ENCODE results near the gene ARHGDIG.
A peak's percentile ranks its signal among the peaks of the same experiment; 100 is the strongest.

ARHGDIG gene

GRCh38 chr16:290681-291405 is 10.5 kb downstream of the ARHGDIG start:
- H3K4me3 Mint-ChIP-seq: no peak overlapping the region
- H3K27ac Mint-ChIP-seq: no peak overlapping the region
- H3K36me3 Mint-ChIP-seq (ENCODE audit: low read depth): peaks cover 86% of the 10 kb centered on the region
- no peaks in the 10 kb centered on the region for H3K27me3 Mint-ChIP-seq
- intact Hi-C loops (cut with micrococcal nuclease): no loop called here
- H3K4me1 Mint-ChIP-seq (ENCODE audit: low read depth): no peaks in the 10 kb centered on the region
- peaks cover 19% of the 10 kb centered on the region for H3K9me3 Mint-ChIP-seq

GRCh38 chr16:291539-291938 is 11.1 kb downstream of the ARHGDIG start:
- intact Hi-C loops (cut with micrococcal nuclease): no loop called here
- Mint-ChIP-seq H3K36me3 (ENCODE audit: low read depth) (peaks cover 88% of the 10 kb centered on the region), H3K4me1 (ENCODE audit: low read depth) (no peaks in the 10 kb centered on the region), H3K27ac (no peak overlapping the region), H3K9me3 (peaks cover 15% of the 10 kb centered on the region), H3K4me3 (no peak overlapping the region), H3K27me3 (no peaks in the 10 kb centered on the region)

- H3K4me3 Mint-ChIP-seq: no peak overlapping the region
- no peaks in the 10 kb centered on the region for H3K27me3 Mint-ChIP-seq
- peaks cover 2% of the 10 kb centered on the region for H3K9me3 Mint-ChIP-seq
- H3K27ac Mint-ChIP-seq: no peak overlapping the region
- H3K36me3 Mint-ChIP-seq (ENCODE audit: low read depth): peaks cover 88% of the 10 kb centered on the region
- H3K4me1 Mint-ChIP-seq (ENCODE audit: low read depth): no peaks in the 10 kb centered on the region
- intact Hi-C loops (cut with micrococcal nuclease): no loop called here
Observed at GRCh38 chr16:293043-293775, 12.8 kb downstream of the ARHGDIG start.

- Mint-ChIP-seq H3K4me1 (ENCODE audit: low read depth) (no peaks in the 10 kb centered on the region), H3K27ac (no peak overlapping the region), H3K27me3 (no peaks in the 10 kb centered on the region), H3K36me3 (ENCODE audit: low read depth) (peaks cover 79% of the 10 kb centered on the region), H3K9me3 (no peaks in the 10 kb centered on the region), H3K4me3 (no peak overlapping the region)
- intact Hi-C loops (cut with micrococcal nuclease): no loop called here
Observed at GRCh38 chr16:296276-296675, 15.9 kb downstream of the ARHGDIG start.

GRCh38 chr16:296806-297510 is 16.6 kb downstream of the ARHGDIG start:
- Mint-ChIP-seq H3K9me3 (no peaks in the 10 kb centered on the region), H3K4me1 (ENCODE audit: low read depth) (no peaks in the 10 kb centered on the region), H3K27me3 (no peaks in the 10 kb centered on the region), H3K4me3 (no peak overlapping the region), H3K27ac (no peak overlapping the region), H3K36me3 (ENCODE audit: low read depth) (peaks cover 79% of the 10 kb centered on the region)
- intact Hi-C loops (cut with micrococcal nuclease): no loop called here

- Mint-ChIP-seq H3K9me3 (no peaks in the 10 kb centered on the region), H3K36me3 (ENCODE audit: low read depth) (peaks cover 79% of the 10 kb centered on the region), H3K27me3 (no peaks in the 10 kb centered on the region), H3K4me3 (no peak overlapping the region), H3K4me1 (ENCODE audit: low read depth) (no peaks in the 10 kb centered on the region), H3K27ac (no peak overlapping the region)
- intact Hi-C loops (cut with micrococcal nuclease): no loop called here
Observed at GRCh38 chr16:297832-298231, 17.4 kb downstream of the ARHGDIG start.

GRCh38 chr16:301235-301634 is 20.8 kb downstream of the ARHGDIG start:
- intact Hi-C loops (cut with micrococcal nuclease): no loop called here
- H3K27ac Mint-ChIP-seq: no peak overlapping the region

GRCh38 chr16:301950-302349 is 21.6 kb downstream of the ARHGDIG start:
- H3K4me1 Mint-ChIP-seq (ENCODE audit: low read depth): peaks cover 15% of the 10 kb centered on the region
- H3K9me3 Mint-ChIP-seq: no peaks in the 10 kb centered on the region
- H3K36me3 Mint-ChIP-seq (ENCODE audit: low read depth): peaks cover 89% of the 10 kb centered on the region

More at GRCh38 chr16:301235-301634, 20.8 kb downstream of the ARHGDIG start:
- H3K27me3 Mint-ChIP-seq: no peaks in the 10 kb centered on the region
- H3K4me1 Mint-ChIP-seq (ENCODE audit: low read depth): peaks cover 9% of the 10 kb centered on the region
- H3K9me3 Mint-ChIP-seq: no peaks in the 10 kb centered on the region
- peaks cover 89% of the 10 kb centered on the region for H3K36me3 Mint-ChIP-seq (ENCODE audit: low read depth)
- H3K4me3 Mint-ChIP-seq: no peak overlapping the region

GRCh38 chr16:303760-304505 is 23.5 kb downstream of the ARHGDIG start:
- H3K36me3 Mint-ChIP-seq (ENCODE audit: low read depth): peaks cover 91% of the 10 kb centered on the region
- H3K27ac Mint-ChIP-seq: no peak overlapping the region
- no peaks in the 10 kb centered on the region for H3K9me3 Mint-ChIP-seq
- H3K4me3 Mint-ChIP-seq: no peak overlapping the region
- peaks cover 27% of the 10 kb centered on the region for H3K4me1 Mint-ChIP-seq (ENCODE audit: low read depth)
- H3K27me3 Mint-ChIP-seq: no peaks in the 10 kb centered on the region
- intact Hi-C loops (cut with micrococcal nuclease): no loop called here

More at GRCh38 chr16:301950-302349, 21.6 kb downstream of the ARHGDIG start:
- H3K27ac Mint-ChIP-seq: no peak overlapping the region
- intact Hi-C loops (cut with micrococcal nuclease): no loop called here
- no peak overlapping the region for H3K4me3 Mint-ChIP-seq
- no peaks in the 10 kb centered on the region for H3K27me3 Mint-ChIP-seq

- peaks cover 96% of the 10 kb centered on the region for H3K36me3 Mint-ChIP-seq (ENCODE audit: low read depth)
- peaks cover 27% of the 10 kb centered on the region for H3K4me1 Mint-ChIP-seq (ENCODE audit: low read depth)
- H3K27me3 Mint-ChIP-seq: no peaks in the 10 kb centered on the region
- H3K4me3 Mint-ChIP-seq: no peak overlapping the region
- H3K27ac Mint-ChIP-seq: peak overlapping the region; percentile 15
- H3K9me3 Mint-ChIP-seq: no peaks in the 10 kb centered on the region
- intact Hi-C loops (cut with micrococcal nuclease): no loop called here
Observed at GRCh38 chr16:305916-306626, 25.7 kb downstream of the ARHGDIG start.

GRCh38 chr16:306911-307370 is 26.6 kb downstream of the ARHGDIG start:
- H3K9me3 Mint-ChIP-seq: no peaks in the 10 kb centered on the region
- intact Hi-C loops (cut with micrococcal nuclease): no loop called here
- H3K27ac Mint-ChIP-seq: no peak overlapping the region
- H3K4me3 Mint-ChIP-seq: no peak overlapping the region
- H3K27me3 Mint-ChIP-seq: no peaks in the 10 kb centered on the region
- peaks cover 98% of the 10 kb centered on the region for H3K36me3 Mint-ChIP-seq (ENCODE audit: low read depth)
- H3K4me1 Mint-ChIP-seq (ENCODE audit: low read depth): peaks cover 27% of the 10 kb centered on the region

- Mint-ChIP-seq H3K4me3 (no peak overlapping the region), H3K27ac (no peak overlapping the region), H3K36me3 (ENCODE audit: low read depth) (peaks cover 98% of the 10 kb centered on the region), H3K4me1 (ENCODE audit: low read depth) (peaks cover 27% of the 10 kb centered on the region), H3K27me3 (no peaks in the 10 kb centered on the region), H3K9me3 (no peaks in the 10 kb centered on the region)
- intact Hi-C loops (cut with micrococcal nuclease): no loop called here
Observed at GRCh38 chr16:307691-308312, 27.4 kb downstream of the ARHGDIG start.

GRCh38 chr16:309476-309875 is 29.1 kb downstream of the ARHGDIG start:
- Mint-ChIP-seq H3K27ac (no peak overlapping the region), H3K9me3 (no peaks in the 10 kb centered on the region), H3K27me3 (no peaks in the 10 kb centered on the region), H3K4me1 (ENCODE audit: low read depth) (peaks cover 17% of the 10 kb centered on the region), H3K4me3 (no peak overlapping the region), H3K36me3 (ENCODE audit: low read depth) (peaks cover 98% of the 10 kb centered on the region)
- intact Hi-C loops (cut with micrococcal nuclease): no loop called here
